GM18505 (cell line): ENCODE results near the gene SIGLEC9.

Experiments
- ATAC-seq: cut with Tn5 transposase; IDR thresholded peaks from one replicate; pipeline ENCODE4 v1.9.1; 2021; ENCODE audit not compliant: unreplicated experiment
- POLR2A ChIP-seq: IDR thresholded peaks from 4 replicates; pipeline ENCODE4 v1.6.1; 2011; ENCODE audit warnings: borderline replicate concordance; ENCODE audit not compliant: insufficient read depth, insufficient read length; ENCODE audit errors: extremely low read depth

Gene SIGLEC9

DNA sequence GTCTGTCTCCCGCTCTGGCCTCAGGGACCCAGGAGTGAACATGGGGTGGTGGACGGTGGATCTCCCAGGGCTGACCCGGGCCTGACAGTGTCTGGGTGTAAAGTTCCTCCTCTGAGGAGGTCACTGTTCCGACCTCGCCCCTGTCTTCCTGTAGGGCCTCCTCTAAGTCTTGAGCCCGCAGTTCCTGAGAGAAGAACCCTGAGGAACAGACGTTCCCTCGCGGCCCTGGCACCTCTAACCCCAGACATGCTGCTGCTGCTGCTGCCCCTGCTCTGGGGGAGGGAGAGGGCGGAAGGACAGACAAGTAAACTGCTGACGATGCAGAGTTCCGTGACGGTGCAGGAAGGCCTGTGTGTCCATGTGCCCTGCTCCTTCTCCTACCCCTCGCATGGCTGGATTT is at the start of gene SIGLEC9:
SIGLEC9 (plus strand) TSS at position 178 of the 400 bp plus-strand sequence; CDS start at position 247, 69 bp downstream.
- ATAC-seq = no peak
- TF ChIP-seq POLR2A = no peak

- ATAC-seq = no peak
- no peak for TF ChIP-seq POLR2A
Measured at GRCh38 chr19:51075998-51076397, 48.7 kb upstream of the SIGLEC9 start.

DNA sequence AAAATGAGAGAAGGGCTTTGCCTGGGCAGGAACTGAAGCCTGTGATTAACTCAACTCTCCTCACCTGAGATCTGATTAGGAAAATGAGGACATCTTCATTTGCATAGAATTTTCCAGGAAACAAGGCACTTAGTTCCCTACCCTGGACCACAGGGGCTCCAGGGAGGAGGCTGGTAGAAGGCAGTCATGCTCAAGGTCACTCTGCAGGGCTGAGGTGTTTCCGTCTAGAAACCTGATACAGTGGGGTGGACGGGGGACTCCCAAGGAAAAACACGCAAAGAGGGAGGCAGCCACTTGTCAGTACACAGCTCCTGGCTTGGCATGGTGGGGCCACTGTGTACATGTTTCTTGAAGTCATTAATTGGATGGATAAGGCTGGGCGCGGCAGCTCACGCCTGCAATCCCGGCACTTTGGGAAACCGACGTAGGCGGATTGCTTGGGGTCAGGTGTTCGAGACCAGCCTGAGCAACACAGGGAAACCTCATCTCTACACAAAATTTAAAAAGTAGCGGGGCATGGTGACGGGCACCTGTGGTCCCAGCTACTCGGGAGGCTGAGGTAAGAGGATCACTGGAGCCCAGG is 48.0 kb upstream of the SIGLEC9 start:
- TF ChIP-seq POLR2A = no peak
- ATAC-seq = no peak

DNA sequence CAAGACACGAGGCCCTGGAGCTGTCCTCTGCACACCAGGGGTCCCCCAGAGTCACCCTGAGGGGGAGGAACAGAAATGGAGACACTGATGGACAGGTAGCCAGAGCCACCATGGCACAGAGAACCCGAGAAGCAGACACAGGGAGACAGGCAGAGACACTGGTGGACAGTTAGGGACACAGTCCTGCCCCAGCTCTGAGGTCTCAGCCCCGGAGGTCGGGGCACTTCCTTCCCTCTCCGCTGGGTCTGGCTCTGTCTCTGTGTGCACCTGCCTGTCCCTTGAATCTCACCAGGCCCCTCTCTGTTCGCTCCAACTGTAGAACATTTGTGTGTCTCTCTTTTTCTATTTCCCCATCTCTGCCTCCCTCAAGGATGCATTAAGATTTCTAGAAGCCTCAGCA is 46.6 kb upstream of the SIGLEC9 start:
- ATAC-seq = no peak
- TF ChIP-seq POLR2A = no peak

- TF ChIP-seq POLR2A = no peak
- no peak for ATAC-seq
Measured at GRCh38 chr19:51078731-51079130, 46.0 kb upstream of the SIGLEC9 start.

DNA sequence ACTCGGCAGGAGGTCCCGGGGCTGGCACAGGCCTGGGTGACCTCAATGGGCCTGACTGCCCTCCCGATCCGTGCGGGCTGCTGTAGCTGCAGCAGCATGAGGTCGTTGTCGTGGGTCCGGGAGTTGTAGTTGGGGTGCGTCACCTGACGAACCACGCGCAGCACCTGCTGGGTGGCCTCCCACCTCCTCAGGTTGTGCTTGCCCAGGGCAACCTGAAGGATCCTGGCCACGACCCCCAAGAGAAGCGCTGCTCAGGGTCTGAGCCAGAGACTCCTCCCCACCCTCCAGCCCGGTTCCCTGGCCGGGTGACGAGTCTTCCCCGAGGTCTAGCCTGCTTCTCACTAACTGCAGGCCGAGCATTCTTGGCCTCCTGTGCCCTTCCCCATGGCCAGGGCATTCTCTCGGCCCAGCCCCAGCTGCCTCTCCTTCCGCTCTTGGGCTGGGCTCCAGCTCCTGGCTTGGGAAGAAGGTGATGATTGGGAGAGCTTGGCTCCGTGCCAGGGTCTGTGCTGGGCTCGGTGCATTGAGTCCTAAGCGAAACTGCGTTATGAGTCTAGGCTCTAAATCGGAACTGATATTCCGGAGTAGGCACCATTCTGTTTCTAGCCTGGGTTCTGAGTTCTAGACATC is 45.1 kb upstream of the SIGLEC9 start:
- no peak for TF ChIP-seq POLR2A
- ATAC-seq = no peak

- ATAC-seq = no peak
- no peak for TF ChIP-seq POLR2A
Measured at GRCh38 chr19:51081476-51081875, 43.2 kb upstream of the SIGLEC9 start.

DNA sequence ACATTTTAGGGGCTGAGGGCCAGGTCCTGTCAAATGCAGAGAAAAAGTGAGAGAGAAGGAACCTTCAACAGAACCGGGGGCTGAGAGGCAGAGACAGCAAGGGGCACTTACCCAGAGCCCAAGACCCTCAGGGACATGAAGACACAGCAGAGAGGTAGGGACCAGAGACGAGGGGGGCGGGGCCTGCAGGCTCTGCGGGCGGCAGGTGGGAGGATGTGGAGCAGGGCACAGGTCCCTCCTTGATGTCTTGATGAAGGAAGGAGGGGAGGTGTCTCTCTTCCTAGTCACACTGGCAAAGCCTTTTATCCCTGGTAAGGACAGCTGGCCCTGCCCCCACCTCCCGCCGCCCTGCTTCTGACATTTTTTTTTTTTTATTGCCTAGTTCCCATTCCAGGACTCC is 42.1 kb upstream of the SIGLEC9 start, which contains the start of gene KLK14:
KLK14 (minus strand) TSS at position 277 of the 400 bp plus-strand sequence; CDS start at position 4, 273 bp downstream.
- no peak for TF ChIP-seq POLR2A
- no peak for ATAC-seq

- no peak for ATAC-seq
- TF ChIP-seq POLR2A = no peak
Measured at GRCh38 chr19:51083181-51083580, 41.5 kb upstream of the SIGLEC9 start.

GRCh38 chr19:51083783-51084182 is 40.9 kb upstream of the SIGLEC9 start:
- ATAC-seq = no peak
- TF ChIP-seq POLR2A = no peak

DNA sequence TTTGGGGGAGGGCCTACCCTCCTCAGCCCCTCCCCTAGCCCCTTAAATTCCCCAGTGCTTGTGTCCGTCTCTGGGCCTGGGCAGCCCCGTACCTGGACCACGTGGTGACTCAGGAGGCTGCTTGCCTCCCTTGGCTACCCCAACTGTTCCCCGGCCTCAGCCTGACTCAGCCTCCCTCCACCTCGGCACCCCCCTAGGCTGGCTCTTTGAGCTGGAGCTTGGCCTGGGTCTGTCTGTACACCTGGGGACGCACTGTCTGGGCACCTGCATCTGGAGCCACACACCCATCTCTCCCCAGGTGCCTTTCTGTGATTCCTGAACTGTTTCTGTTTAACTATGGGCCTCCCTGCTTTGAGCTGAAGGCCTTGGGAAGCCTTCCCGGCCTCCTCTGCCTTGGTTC is 40.2 kb upstream of the SIGLEC9 start:
- TF ChIP-seq POLR2A = no peak
- no peak for ATAC-seq

GRCh38 chr19:51086153-51086850 is 38.4 kb upstream of the SIGLEC9 start:
- no peak for ATAC-seq
- no peak for TF ChIP-seq POLR2A

DNA sequence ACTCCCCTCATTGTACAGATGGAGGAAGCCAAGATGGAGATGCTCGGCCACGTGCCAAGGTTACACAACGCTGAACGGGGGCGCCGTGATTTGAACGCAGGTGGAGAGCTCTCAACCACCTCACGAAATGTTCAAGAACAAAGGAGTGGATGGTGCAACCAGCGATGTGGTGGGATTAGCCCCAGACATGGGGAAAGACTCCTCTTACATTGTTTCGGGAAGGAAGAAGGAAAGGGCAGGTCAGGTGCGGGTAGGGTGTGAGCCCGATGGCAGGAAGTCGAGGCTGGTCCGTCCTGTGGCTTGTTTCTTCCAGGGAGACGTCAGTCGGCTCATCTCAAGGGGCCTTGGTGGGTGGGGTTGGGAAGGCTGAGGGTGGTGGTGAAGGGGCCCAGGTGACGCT is 34.9 kb upstream of the SIGLEC9 start:
- ATAC-seq = no peak
- no peak for TF ChIP-seq POLR2A

GRCh38 chr19:51090471-51090870 is 34.2 kb upstream of the SIGLEC9 start:
- ATAC-seq = no peak
- TF ChIP-seq POLR2A = no peak
